Measurements from ENCODE around the gene ENTPD2.
"Not testable (repeated sequence)": the region's sequence is repeated elsewhere in the genome, so short reads cannot be mapped to it uniquely, and the experiment has no call there.

The ENTPD2 gene

GRCh38 chr9:137045294-137046087 is 8.4 kb downstream of the ENTPD2 start:
- no peak for DNase-seq (ENCODE audit: low spot score)

GRCh38 chr9:137044502-137045177 is 9.2 kb downstream of the ENTPD2 start:
- no peak for DNase-seq (ENCODE audit: low spot score)

- no peak for DNase-seq (ENCODE audit: low spot score)
These were observed 9.8 kb downstream of the ENTPD2 start for GRCh38 chr9:137044037-137044436.

- no peak for DNase-seq (ENCODE audit: low spot score)
These were observed 10.8 kb downstream of the ENTPD2 start for GRCh38 chr9:137042751-137043727.

- DNase-seq (ENCODE audit: low spot score), result no peak
These were observed 12.7 kb downstream of the ENTPD2 start for GRCh38 chr9:137041124-137041523.

- no peak for DNase-seq (ENCODE audit: low spot score)
These were observed 13.3 kb downstream of the ENTPD2 start for GRCh38 chr9:137040568-137040967.

GRCh38 chr9:137039611-137040366 is 14.1 kb downstream of the ENTPD2 start:
- DNase-seq (ENCODE audit: low spot score), result no peak

- no peak for DNase-seq (ENCODE audit: low spot score)
These were observed 14.9 kb downstream of the ENTPD2 start for GRCh38 chr9:137038916-137039315.

- no peak for DNase-seq (ENCODE audit: low spot score)
These were observed 16.4 kb downstream of the ENTPD2 start for GRCh38 chr9:137037483-137037882.

GRCh38 chr9:137037035-137037434 is 16.8 kb downstream of the ENTPD2 start:
- no peak for DNase-seq (ENCODE audit: low spot score)

- DNase-seq (ENCODE audit: low spot score), result no peak
These were observed 17.9 kb downstream of the ENTPD2 start for GRCh38 chr9:137035937-137036336.

- DNase-seq (ENCODE audit: low spot score), result no peak
These were observed 18.4 kb downstream of the ENTPD2 start for GRCh38 chr9:137035507-137035834.

GRCh38 chr9:137034709-137035506 is 19.0 kb downstream of the ENTPD2 start:
- DNase-seq (ENCODE audit: low spot score), result peak; percentile 97

GRCh38 chr9:137034039-137034708 is 19.7 kb downstream of the ENTPD2 start:
- DNase-seq (ENCODE audit: low spot score), result no peak

- DNase-seq (ENCODE audit: low spot score), result not testable (repeated sequence)
These were observed 20.4 kb downstream of the ENTPD2 start for GRCh38 chr9:137033481-137033880.

- DNase-seq (ENCODE audit: low spot score), result no peak
These were observed 21.0 kb downstream of the ENTPD2 start for GRCh38 chr9:137032858-137033257.

- DNase-seq (ENCODE audit: low spot score), result no peak
These were observed 21.8 kb downstream of the ENTPD2 start, which contains the start of gene FUT7 for GRCh38 chr9:137031904-137032640. Gene FUT7 (minus strand): TSS chr9:137032088. CDS start chr9:137031991, 97 bp downstream.

- DNase-seq (ENCODE audit: low spot score), result peak; percentile 35
These were observed 23.0 kb downstream of the ENTPD2 start for GRCh38 chr9:137030538-137031527.
